OCI-LY1 (cell line): ENCODE measurements around the gene H6PD.

Experiments
- H2AFZ ChIP-seq: fragments of 200-600 bp; sonication (generic), shearing (Covaris generic); 2 replicates; pipeline ENCODE4 v1.6.0; 2014; ENCODE audit warnings: antibody characterized with exemption, mild to moderate bottlenecking, low read length
- H3F3A ChIP-seq: fragments of 200-600 bp; sonication (generic), shearing (Covaris generic); 2 replicates; pipeline ENCODE4 v1.6.0; 2014; ENCODE audit warnings: mild to moderate bottlenecking, antibody characterized with exemption, low read length, moderate library complexity; ENCODE audit not compliant: insufficient read depth
- H3K27ac ChIP-seq: fragments of 200-600 bp; sonication (generic); 2 replicates; pipeline ENCODE4 v1.5.1; 2014; ENCODE audit warnings: low read length, mixed run types, mild to moderate bottlenecking, low read depth; ENCODE audit not compliant: poor library complexity, severe bottlenecking
- H3K27me3 ChIP-seq: fragments of 200-600 bp; sonication (generic); 2 replicates; pipeline ENCODE4 v1.6.0; 2014; ENCODE audit warnings: antibody characterized with exemption, mild to moderate bottlenecking, low read length, moderate library complexity; ENCODE audit not compliant: insufficient read depth
- H3K36me3 ChIP-seq: fragments of 200-600 bp; sonication (generic); 2 replicates; pipeline ENCODE4 v1.6.1; 2014; ENCODE audit warnings: mild to moderate bottlenecking, antibody characterized with exemption, low read length, moderate library complexity, mixed read lengths; ENCODE audit not compliant: insufficient read depth
- H3K4me1 ChIP-seq: fragments of 200-600 bp; sonication (generic); 2 replicates; pipeline ENCODE4 v1.5.1; 2014; ENCODE audit warnings: mild to moderate bottlenecking, low read length, moderate library complexity; ENCODE audit not compliant: insufficient read depth, severe bottlenecking
- H3K4me2 ChIP-seq: fragments of 200-600 bp; sonication (generic), shearing (Covaris generic); 2 replicates; pipeline ENCODE4 v1.6.1; 2014; ENCODE audit warnings: low read length
- H3K4me3 ChIP-seq: fragments of 200-600 bp; sonication (generic); 2 replicates; pipeline ENCODE4 v1.5.1; 2014; ENCODE audit warnings: low read length, low read depth, mild to moderate bottlenecking, mixed read lengths; ENCODE audit not compliant: poor library complexity, severe bottlenecking
- H3K79me2 ChIP-seq: fragments of 200-600 bp; shearing (Covaris generic); 2 replicates; pipeline ENCODE4 v1.6.1; 2016; ENCODE audit warnings: mixed run types, low read length, mixed read lengths; ENCODE audit not compliant: insufficient read depth
- H3K9ac ChIP-seq: fragments of 200-600 bp; sonication (generic), shearing (Covaris generic); 2 replicates; pipeline ENCODE4 v1.6.1; 2014; ENCODE audit warnings: mild to moderate bottlenecking, low read length, mixed read lengths
- H3K9me2 ChIP-seq: fragments of 200-600 bp; sonication (generic), shearing (Covaris generic); 2 replicates; pipeline ENCODE4 v1.6.1; 2014; ENCODE audit warnings: low read depth, mild to moderate bottlenecking, low read length, mixed read lengths
- H3K9me3 ChIP-seq: fragments of 200-600 bp; shearing (Covaris generic); 2 replicates; pipeline ENCODE4 v1.6.1; 2014; ENCODE audit warnings: low read length, mixed read lengths
- H4K20me1 ChIP-seq: fragments of 200-600 bp; sonication (generic), shearing (Covaris generic); 2 replicates; pipeline ENCODE4 v1.6.0; 2016; ENCODE audit warnings: mild to moderate bottlenecking, low read length; ENCODE audit not compliant: insufficient read depth
- CTCF ChIP-seq: fragments of 200-600 bp; sonication (generic), shearing (Covaris generic); IDR thresholded peaks from 2 replicates; pipeline ENCODE4 v1.5.1; 2017; ENCODE audit warnings: mild to moderate bottlenecking, antibody characterized with exemption, low read length, moderate library complexity, mixed read lengths
- EZH2 ChIP-seq: fragments of 200-600 bp; sonication (generic), shearing (Covaris generic); IDR thresholded peaks from 2 replicates; pipeline ENCODE4 v1.8.0; 2017; ENCODE audit warnings: borderline replicate concordance, mixed run types, mild to moderate bottlenecking, antibody characterized with exemption, low read length, moderate library complexity, mixed read lengths

The H6PD gene

DNA sequence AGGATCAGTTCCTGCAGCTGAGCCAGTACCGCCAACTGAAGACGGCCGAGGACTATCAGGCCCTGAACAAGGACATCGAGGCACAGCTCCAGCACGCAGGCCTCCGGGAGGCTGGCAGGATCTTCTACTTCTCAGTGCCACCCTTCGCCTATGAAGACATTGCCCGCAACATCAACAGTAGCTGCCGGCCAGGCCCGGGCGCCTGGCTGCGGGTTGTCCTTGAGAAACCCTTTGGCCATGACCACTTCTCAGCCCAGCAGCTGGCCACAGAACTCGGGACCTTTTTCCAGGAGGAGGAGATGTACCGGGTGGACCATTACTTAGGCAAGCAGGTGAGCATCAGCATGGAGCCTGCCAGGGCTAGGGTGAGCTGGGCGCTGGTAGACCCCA lies 10.7 kb downstream of the H6PD start:
- no peak overlapping the region for H3K9ac ChIP-seq
- no peak overlapping the region for H3K4me2 ChIP-seq

GRCh38 chr1:9245661-9246060 lies 11.1 kb downstream of the H6PD start:
- no peak overlapping the region for H3K4me2 ChIP-seq
- no peaks in the 10 kb centered on the region for H3K36me3 ChIP-seq
- H3K27ac ChIP-seq: no peak overlapping the region
- H3K9ac ChIP-seq: no peak overlapping the region
- H3K9me3 ChIP-seq: no peaks in the 10 kb centered on the region
- TF ChIP-seq EZH2: no peak
- no peak for TF ChIP-seq CTCF
- H2AFZ ChIP-seq: no peak overlapping the region
- no peaks in the 10 kb centered on the region for H4K20me1 ChIP-seq
- H3K9me2 ChIP-seq: no peaks in the 10 kb centered on the region
- H3K4me3 ChIP-seq: no peak overlapping the region
- no peaks in the 10 kb centered on the region for H3K4me1 ChIP-seq
- H3K79me2 ChIP-seq: no peaks in the 10 kb centered on the region
- H3K27me3 ChIP-seq: no peaks in the 10 kb centered on the region
- H3F3A ChIP-seq: no peaks in the 10 kb centered on the region

More for the DNA sequence above, 10.7 kb downstream of the H6PD start:
- Histone ChIP-seq H3K27me3 (no peaks in the 10 kb centered on the region), H3K27ac (no peak overlapping the region), H2AFZ (no peak overlapping the region), H4K20me1 (no peaks in the 10 kb centered on the region), H3K9me3 (no peaks in the 10 kb centered on the region), H3K36me3 (no peaks in the 10 kb centered on the region), H3K9me2 (no peaks in the 10 kb centered on the region), H3K4me3 (no peak overlapping the region), H3F3A (no peaks in the 10 kb centered on the region), H3K4me1 (no peaks in the 10 kb centered on the region), H3K79me2 (no peaks in the 10 kb centered on the region)
- no peak for TF ChIP-seq EZH2
- no peak for TF ChIP-seq CTCF

- no peak overlapping the region for H2AFZ ChIP-seq
- no peaks in the 10 kb centered on the region for H3K9me2 ChIP-seq
- H3K9ac ChIP-seq: no peak overlapping the region
- H3K4me2 ChIP-seq: no peak overlapping the region
- no peak for TF ChIP-seq CTCF
- TF ChIP-seq EZH2: no peak
- no peaks in the 10 kb centered on the region for H3F3A ChIP-seq
- no peak overlapping the region for H3K4me3 ChIP-seq
- H3K36me3 ChIP-seq: no peaks in the 10 kb centered on the region
- no peaks in the 10 kb centered on the region for H3K79me2 ChIP-seq
- H3K9me3 ChIP-seq: no peaks in the 10 kb centered on the region
- H3K4me1 ChIP-seq: no peaks in the 10 kb centered on the region
- H4K20me1 ChIP-seq: no peaks in the 10 kb centered on the region
- H3K27ac ChIP-seq: no peak overlapping the region
- H3K27me3 ChIP-seq: no peaks in the 10 kb centered on the region
These were observed 11.6 kb downstream of the H6PD start for GRCh38 chr1:9246215-9246614.
